HG02642 (cell line): ENCODE data around the gene YJU2.
"Not testable (repeated sequence)": the region's sequence is repeated elsewhere in the genome, so short reads cannot be mapped to it uniquely, and the experiment has no call there.

ENCODE experiments used
- ATAC-seq: cut with Tn5 transposase; IDR thresholded peaks from one replicate; pipeline ENCODE4 v1.9.1; 2021; ENCODE audit warnings: mild to moderate bottlenecking; ENCODE audit not compliant: unreplicated experiment, poor library complexity

Gene YJU2

GRCh38 chr19:4267101-4267900 lies 20.4 kb downstream of the YJU2 start:
- ATAC-seq = no peak

GRCh38 chr19:4267901-4268815 lies 21.3 kb downstream of the YJU2 start:
- no peak for ATAC-seq

- ATAC-seq = no peak
Observed at GRCh38 chr19:4268816-4269430, 22.0 kb downstream of the YJU2 start.

GRCh38 chr19:4272894-4273293 lies 26.0 kb downstream of the YJU2 start:
- no peak for ATAC-seq

DNA sequence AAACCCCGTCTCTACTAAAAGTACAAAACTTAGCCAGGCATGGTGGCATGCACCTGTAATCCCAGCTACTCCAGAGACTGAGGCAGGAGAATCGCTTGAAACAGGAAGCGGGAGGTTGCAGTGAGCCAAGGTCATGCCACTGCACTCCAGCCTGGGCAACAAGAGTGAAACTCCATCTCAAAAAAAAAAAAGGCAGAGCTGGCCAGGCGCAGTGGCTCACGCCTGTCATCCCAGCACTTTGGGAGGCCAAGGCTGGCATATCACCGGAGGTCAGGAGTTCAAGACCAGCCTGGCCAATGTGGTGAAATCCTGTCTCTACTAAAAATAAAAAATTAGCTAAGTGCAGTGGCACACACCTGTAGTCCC lies 27.4 kb downstream of the YJU2 start:
- ATAC-seq = not testable (repeated sequence)

GRCh38 chr19:4277191-4277696 lies 30.4 kb downstream of the YJU2 start:
- no peak for ATAC-seq

- no peak for ATAC-seq
Observed at GRCh38 chr19:4278010-4278409, 31.1 kb downstream of the YJU2 start.

GRCh38 chr19:4278419-4279266 lies 31.8 kb downstream of the YJU2 start, which contains the start of gene SHD:
TSS of gene SHD (plus strand) at chr19:4279266. CDS start at chr19:4280064, 798 bp downstream.
- ATAC-seq = no peak

- ATAC-seq = no peak
Observed at GRCh38 chr19:4279267-4279529, 32.3 kb downstream of the YJU2 start.

- ATAC-seq = no peak
Observed at GRCh38 chr19:4279530-4280422, 32.9 kb downstream of the YJU2 start.

- no peak for ATAC-seq
Observed at GRCh38 chr19:4284176-4284958, 37.5 kb downstream of the YJU2 start.

GRCh38 chr19:4284974-4285373 lies 38.1 kb downstream of the YJU2 start:
- ATAC-seq = no peak

DNA sequence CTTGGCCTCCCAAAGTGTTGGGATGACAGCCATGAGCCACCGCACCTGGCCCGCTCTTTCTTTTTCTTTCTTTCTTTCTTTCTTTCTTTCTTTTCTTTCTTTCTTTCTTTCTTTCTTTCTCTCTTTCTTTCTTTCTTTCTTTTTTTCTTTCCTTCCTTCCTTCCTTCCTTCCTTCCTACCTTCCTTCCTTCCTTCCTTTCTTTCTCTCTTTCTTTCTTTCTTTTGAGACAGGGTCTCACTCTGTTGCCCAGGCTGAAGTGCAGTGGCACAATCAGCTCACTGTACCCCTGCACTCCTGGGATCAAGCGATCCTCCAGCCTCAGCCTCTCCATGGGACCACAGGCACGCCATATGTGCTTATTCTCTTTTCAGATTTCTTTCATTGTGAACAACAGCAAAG lies 39.3 kb downstream of the YJU2 start:
- ATAC-seq = not testable (repeated sequence)

DNA sequence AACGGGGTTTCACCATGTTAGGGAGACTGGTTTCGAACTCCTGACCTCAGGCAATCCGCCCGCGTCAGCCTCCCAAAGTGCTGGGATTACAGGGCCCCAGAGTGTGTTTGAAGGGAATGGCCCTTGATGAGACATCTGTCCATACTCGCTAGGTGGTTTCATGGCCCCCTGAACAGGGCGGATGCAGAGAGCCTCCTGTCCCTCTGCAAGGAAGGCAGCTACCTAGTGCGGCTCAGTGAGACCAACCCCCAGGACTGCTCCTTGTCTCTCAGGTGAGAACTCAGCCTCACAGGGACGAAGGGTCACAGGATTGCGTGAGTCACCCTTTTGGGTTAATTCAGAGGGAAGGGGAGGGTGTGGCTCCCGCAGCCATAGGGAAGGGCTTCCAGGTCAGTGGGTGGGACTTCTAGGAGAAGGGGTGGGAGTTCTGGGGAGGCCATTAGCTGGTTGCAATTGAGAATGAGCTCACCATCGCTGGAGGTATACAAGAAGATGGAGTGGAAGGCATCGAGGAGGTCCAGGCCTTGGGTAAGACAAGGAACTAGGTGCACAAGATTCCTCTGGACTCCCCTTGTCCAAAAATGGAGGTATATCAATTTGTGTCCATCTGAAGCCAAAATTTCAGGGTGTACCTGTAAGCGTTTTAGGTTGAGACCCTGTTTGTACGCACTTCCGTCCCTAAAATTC lies 41.4 kb downstream of the YJU2 start:
- ATAC-seq = no peak

- no peak for ATAC-seq
Observed at GRCh38 chr19:4291184-4291732, 44.4 kb downstream of the YJU2 start.

GRCh38 chr19:4292515-4292914 lies 45.6 kb downstream of the YJU2 start:
- ATAC-seq = no peak

DNA sequence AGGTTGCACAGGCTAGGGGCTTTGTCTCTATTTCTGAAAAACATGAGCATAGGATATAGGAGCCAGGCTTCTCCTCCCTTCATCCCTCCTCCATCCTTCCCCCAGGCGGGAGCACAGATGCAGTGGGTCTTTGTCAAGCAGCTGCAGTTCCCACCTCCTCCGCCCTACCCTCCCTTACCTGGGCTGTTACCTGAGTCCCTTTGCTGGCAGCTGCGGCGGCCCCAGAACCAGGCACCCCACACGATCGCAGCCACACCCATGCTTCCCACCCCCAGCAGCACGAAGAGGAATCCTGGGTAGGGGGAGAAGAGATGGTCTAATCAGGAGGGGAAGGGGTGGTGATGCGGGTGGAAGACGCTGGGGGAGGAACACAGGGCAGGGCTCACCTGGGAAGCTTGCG lies 47.5 kb downstream of the YJU2 start:
- ATAC-seq = no peak
